ENCODE data around the gene KCNQ5.

DNA sequence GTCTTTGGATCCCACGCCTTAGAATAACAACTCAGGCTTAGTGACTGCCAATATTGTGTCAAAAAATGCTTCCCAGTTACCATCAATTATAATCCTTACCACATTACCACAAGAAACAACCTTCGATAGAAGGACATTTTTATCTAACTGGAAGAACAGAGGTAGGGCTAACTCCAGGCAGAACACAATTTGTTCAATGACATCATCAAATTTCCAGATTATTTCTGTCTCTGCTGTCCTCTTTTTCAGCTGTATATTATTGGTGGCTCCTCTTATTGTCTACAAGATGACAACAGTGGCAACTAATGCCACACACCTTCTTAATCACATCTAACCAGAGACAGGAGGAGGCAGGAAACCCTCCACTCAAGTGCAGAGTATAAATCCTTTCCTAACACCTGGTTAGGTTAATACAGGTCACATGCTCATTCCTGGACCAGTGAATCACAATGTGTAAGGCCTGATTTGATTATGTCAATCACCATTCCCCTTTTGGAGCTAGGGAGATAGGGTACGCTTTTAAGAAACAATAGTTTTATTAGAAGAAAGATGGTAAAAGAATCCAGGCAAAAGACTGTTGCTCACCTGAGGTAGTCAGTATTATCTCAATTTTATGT is 585.5 kb downstream of the KCNQ5 start:
- TF ChIP-seq, protein P1, sequence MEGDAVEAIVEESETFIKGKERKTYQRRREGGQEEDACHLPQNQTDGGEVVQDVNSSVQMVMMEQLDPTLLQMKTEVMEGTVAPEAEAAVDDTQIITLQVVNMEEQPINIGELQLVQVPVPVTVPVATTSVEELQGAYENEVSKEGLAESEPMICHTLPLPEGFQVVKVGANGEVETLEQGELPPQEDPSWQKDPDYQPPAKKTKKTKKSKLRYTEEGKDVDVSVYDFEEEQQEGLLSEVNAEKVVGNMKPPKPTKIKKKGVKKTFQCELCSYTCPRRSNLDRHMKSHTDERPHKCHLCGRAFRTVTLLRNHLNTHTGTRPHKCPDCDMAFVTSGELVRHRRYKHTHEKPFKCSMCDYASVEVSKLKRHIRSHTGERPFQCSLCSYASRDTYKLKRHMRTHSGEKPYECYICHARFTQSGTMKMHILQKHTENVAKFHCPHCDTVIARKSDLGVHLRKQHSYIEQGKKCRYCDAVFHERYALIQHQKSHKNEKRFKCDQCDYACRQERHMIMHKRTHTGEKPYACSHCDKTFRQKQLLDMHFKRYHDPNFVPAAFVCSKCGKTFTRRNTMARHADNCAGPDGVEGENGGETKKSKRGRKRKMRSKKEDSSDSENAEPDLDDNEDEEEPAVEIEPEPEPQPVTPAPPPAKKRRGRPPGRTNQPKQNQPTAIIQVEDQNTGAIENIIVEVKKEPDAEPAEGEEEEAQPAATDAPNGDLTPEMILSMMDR (IDR thresholded peaks at IDR 0.05): no peak
- TF ChIP-seq POLR2AphosphoS5 (IDR thresholded peaks at IDR 0.05; ENCODE audit: insufficient read depth in 1 of 2, low read depth in 1 of 2): no peak

All from vagina (tissue), 2 donors.